ENCODE measurements around the gene MAP7D1. TPM values are rescaled to one million over a fixed set of nuclear protein-coding genes. Genes with fewer than 3 reads are reported as not detected.

MAP7D1 gene
- polyA plus RNA-seq (ENCODE audit: insufficient read length), result 54.7 TPM
- long read RNA-seq, donor 1, partial matches to known transcripts, result 13 of 19 reads
- long read RNA-seq, donor 1, other reads (novel, unspliced or antisense), result 0 of 19 reads
- long read RNA-seq, donor 2, partial matches to known transcripts, result 0 of 1 reads
- long read RNA-seq, donor 2, other reads (novel, unspliced or antisense), result 0 of 1 reads
- long read RNA-seq, donor 3, partial matches to known transcripts, result 7 of 8 reads
- long read RNA-seq, donor 3, other reads (novel, unspliced or antisense), result 0 of 8 reads
- long read RNA-seq, donor 4, result 0 reads
- long read RNA-seq, donor 5, partial matches to known transcripts, result 11 of 13 reads
- long read RNA-seq, donor 5, other reads (novel, unspliced or antisense), result 0 of 13 reads
- long read RNA-seq, donor 6, partial matches to known transcripts, result 33 of 35 reads
- long read RNA-seq, donor 6, other reads (novel, unspliced or antisense), result 0 of 35 reads
- long read RNA-seq, donor 7, partial matches to known transcripts, result 0 of 4 reads
- long read RNA-seq, donor 7, other reads (novel, unspliced or antisense), result 0 of 4 reads
- long read RNA-seq, donor 8, partial matches to known transcripts, result 5 of 7 reads
- long read RNA-seq, donor 8, other reads (novel, unspliced or antisense), result 0 of 7 reads

- peak; percentile 68 for DNase-seq
Measured at GRCh38 chr1:36155408-36156328, at the start of gene MAP7D1. TSS of gene MAP7D1 (plus strand) at chr1:36156160. CDS start at chr1:36156418, 258 bp downstream.

GRCh38 chr1:36106269-36106668 is 49.7 kb upstream of the MAP7D1 start:
- DNase-seq, result no peak

GRCh38 chr1:36107394-36107793 is 48.6 kb upstream of the MAP7D1 start:
- DNase-seq, result no peak

GRCh38 chr1:36108314-36108713 is 47.6 kb upstream of the MAP7D1 start:
- DNase-seq, result no peak

GRCh38 chr1:36109041-36109679 is 46.8 kb upstream of the MAP7D1 start:
- no peak for DNase-seq

GRCh38 chr1:36111151-36111550 is 44.8 kb upstream of the MAP7D1 start:
- no peak for DNase-seq

GRCh38 chr1:36112823-36113222 is 43.1 kb upstream of the MAP7D1 start:
- no peak for DNase-seq

- DNase-seq, result no peak
Measured at GRCh38 chr1:36114371-36114770, 41.6 kb upstream of the MAP7D1 start.

GRCh38 chr1:36115200-36115669 is 40.7 kb upstream of the MAP7D1 start:
- no peak for DNase-seq

- no peak for DNase-seq
Measured at GRCh38 chr1:36115931-36116330, 40.0 kb upstream of the MAP7D1 start.

- DNase-seq, result no peak
Measured at GRCh38 chr1:36116901-36117300, 39.1 kb upstream of the MAP7D1 start.

GRCh38 chr1:36118447-36119204 is 37.3 kb upstream of the MAP7D1 start:
- no peak for DNase-seq

- no peak for DNase-seq
Measured at GRCh38 chr1:36119456-36119855, 36.5 kb upstream of the MAP7D1 start.

GRCh38 chr1:36122062-36123030 is 33.6 kb upstream of the MAP7D1 start:
- no peak for DNase-seq

- no peak for DNase-seq
Measured at GRCh38 chr1:36123356-36123755, 32.6 kb upstream of the MAP7D1 start.

- DNase-seq, result no peak
Measured at GRCh38 chr1:36124404-36125128, 31.4 kb upstream of the MAP7D1 start.

- no peak for DNase-seq
Measured at GRCh38 chr1:36125129-36125991, 30.6 kb upstream of the MAP7D1 start, which contains the start of gene COL8A2. TSS of gene COL8A2 (minus strand) at chr1:36125222. CDS start at chr1:36100242, 24,980 bp downstream.
